HEK293T (cell line): Measurements from ENCODE around the gene FERMT1.

Experiments
- FOXK2 ChIP-seq: fragments of 450-650 bp; IDR thresholded peaks from 2 replicates; pipeline ENCODE4 v1.6.1; 2016; ENCODE audit warnings: mild to moderate bottlenecking
- FOXM1 ChIP-seq: fragments of 450-650 bp; IDR thresholded peaks from 2 replicates; pipeline ENCODE4 v1.6.1; 2017; ENCODE audit warnings: mild to moderate bottlenecking, borderline replicate concordance
- L3MBTL2 ChIP-seq: fragments of 450-650 bp; conservative IDR thresholded peaks from 2 replicates; pipeline ENCODE4 v1.6.1; 2016; ENCODE audit warnings: mild to moderate bottlenecking
- SP1 ChIP-seq: fragments of 450-650 bp; IDR thresholded peaks from 2 replicates; pipeline ENCODE4 v1.6.1; 2017

- TF ChIP-seq SP1 = no peak
- TF ChIP-seq FOXK2 = no peak
- no peak for TF ChIP-seq FOXM1
- TF ChIP-seq L3MBTL2 = no peak
Observed at GRCh38 chr20:6041808-6042265, 81.0 kb downstream of the FERMT1 start.
